WTC11 (cell line): ENCODE data around the gene SUSD6. TPM values are rescaled to one million over a fixed set of nuclear protein-coding genes. Genes with fewer than 3 reads are reported as not detected.

Source experiments
- ATAC-seq: fragments of 200-7000 bp; cut with Tn5 transposase; 2 replicates; pipeline ENCODE4 v1.10.0; 2021; ENCODE audit warnings: mild to moderate bottlenecking, moderate library complexity
- CTCF ChIA-PET: fragments of 300-600 bp; sonication (Branson Sonifier 250); formaldehyde crosslinking; loops from one replicate; lab custom pipeline; 2021; ENCODE audit warnings: antibody characterized with exemption; lab: Charles Lee
- POLR2A ChIA-PET: fragments of 350-600 bp; sonication (Branson Sonifier 250); formaldehyde crosslinking; loops from one replicate; lab custom pipeline; 2021; ENCODE audit warnings: antibody characterized with exemption; lab: Charles Lee
- DNase-seq: peaks from one replicate; pipeline ENCODE4 v3.0.0; 2021; ENCODE audit warnings: low spot score
- H3K27ac Mint-ChIP-seq: 2 replicates; pipeline ENCODE4 v1.8.0; 2021; ENCODE audit warnings: mixed read lengths
- H3K27me3 Mint-ChIP-seq: 2 replicates; pipeline ENCODE4 v1.8.0; 2021; ENCODE audit warnings: low read depth, mild to moderate bottlenecking, moderate library complexity, mixed read lengths
- H3K36me3 Mint-ChIP-seq: 2 replicates; pipeline ENCODE4 v1.8.0; 2021; ENCODE audit warnings: mixed read lengths
- H3K4me1 Mint-ChIP-seq: 2 replicates; pipeline ENCODE4 v1.8.0; 2022; ENCODE audit warnings: mixed read lengths
- H3K4me3 Mint-ChIP-seq: 2 replicates; pipeline ENCODE4 v1.8.0; 2021; ENCODE audit warnings: mild to moderate bottlenecking, moderate library complexity, mixed read lengths
- H3K9me3 Mint-ChIP-seq: 2 replicates; pipeline ENCODE4 v1.8.0; 2021; ENCODE audit warnings: mixed read lengths
- AFF4 ChIP-seq: sonication (generic); formaldehyde crosslinking; IDR thresholded peaks from 2 replicates; pipeline ENCODE4 v1.8.1; 2023; ENCODE audit warnings: mild to moderate bottlenecking, missing genetic modification reagents, borderline replicate concordance
- E2F5 ChIP-seq: sonication (generic); formaldehyde crosslinking; IDR thresholded peaks from 2 replicates; pipeline ENCODE4 v1.8.1; 2022; ENCODE audit warnings: mild to moderate bottlenecking, moderate library complexity, missing genetic modification reagents
- GRHL2 ChIP-seq: fragments of 250-450 bp; sonication (Bioruptor Pico); IDR thresholded peaks from 2 replicates; pipeline ENCODE4 v1.8.0; 2022; ENCODE audit warnings: mild to moderate bottlenecking, moderate library complexity; ENCODE audit not compliant: insufficient replicate concordance, severe bottlenecking
- NFATC4 ChIP-seq: fragments of 250-450 bp; sonication (Bioruptor Pico); IDR thresholded peaks from 2 replicates; pipeline ENCODE4 v1.9.0; 2021; ENCODE audit warnings: mild to moderate bottlenecking
- NR2C2 ChIP-seq: sonication (generic); formaldehyde crosslinking; IDR thresholded peaks from 2 replicates; pipeline ENCODE4 v1.8.0; 2022; ENCODE audit warnings: mild to moderate bottlenecking, missing genetic modification reagents
- RORB ChIP-seq: fragments of 250-450 bp; sonication (Bioruptor Pico); IDR thresholded peaks from 2 replicates; pipeline ENCODE4 v1.9.0; 2021; ENCODE audit warnings: mild to moderate bottlenecking
- total RNA-seq: library from RNA; stranded (reverse); gene quantifications from 3 replicates; pipeline ENCODE4 v1.2.3, GENCODE V29; 2021
- TF ChIP-seq, protein P1 (sequence below): sonication (generic); formaldehyde crosslinking; IDR thresholded peaks from 2 replicates; pipeline ENCODE4 v1.8.1; 2022; ENCODE audit warnings: low read depth, missing genetic modification reagents, borderline replicate concordance
- TF ChIP-seq, protein P2 (sequence below): fragments of 250-450 bp; sonication (Bioruptor Pico); IDR thresholded peaks from 2 replicates; pipeline ENCODE4 v1.8.0; 2021; ENCODE audit warnings: mild to moderate bottlenecking
- TF ChIP-seq, protein P3 (sequence below): sonication (generic); formaldehyde crosslinking; IDR thresholded peaks from 2 replicates; pipeline ENCODE4 v1.8.0; 2022; ENCODE audit warnings: mild to moderate bottlenecking, missing genetic modification reagents

Gene SUSD6
- total RNA-seq, 1 experiment from 2014 or later = 10.1 TPM

DNA sequence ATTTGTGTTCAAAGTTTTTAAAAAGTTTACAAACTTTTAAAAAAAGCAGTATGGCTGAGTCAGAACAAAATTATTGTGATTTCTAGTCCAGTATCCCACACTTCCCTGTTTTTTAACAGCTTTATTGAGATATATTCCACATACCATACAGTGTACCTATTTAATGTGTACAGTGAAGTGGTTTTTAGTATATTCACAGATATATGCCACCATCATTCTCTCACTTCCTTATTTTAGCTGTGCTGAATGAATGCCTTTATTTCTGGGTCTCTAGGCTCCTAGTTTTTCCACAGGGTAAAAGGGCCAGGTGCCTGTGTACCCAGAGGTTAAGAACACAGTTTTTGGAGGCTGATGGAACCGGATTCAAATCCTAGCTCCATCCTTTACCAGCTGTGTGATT is 96.7 kb downstream of the SUSD6 start (continued):
- TF ChIP-seq AFF4 (CRISPR knock-in tag) (no peak), RORB (CRISPR knock-in tag) (no peak), NFATC4 (no peak), NR2C2 (CRISPR knock-in tag) (no peak), GRHL2 (CRISPR knock-in tag) (no peak), E2F5 (CRISPR knock-in tag) (no peak)
- TF ChIP-seq, protein P1, sequence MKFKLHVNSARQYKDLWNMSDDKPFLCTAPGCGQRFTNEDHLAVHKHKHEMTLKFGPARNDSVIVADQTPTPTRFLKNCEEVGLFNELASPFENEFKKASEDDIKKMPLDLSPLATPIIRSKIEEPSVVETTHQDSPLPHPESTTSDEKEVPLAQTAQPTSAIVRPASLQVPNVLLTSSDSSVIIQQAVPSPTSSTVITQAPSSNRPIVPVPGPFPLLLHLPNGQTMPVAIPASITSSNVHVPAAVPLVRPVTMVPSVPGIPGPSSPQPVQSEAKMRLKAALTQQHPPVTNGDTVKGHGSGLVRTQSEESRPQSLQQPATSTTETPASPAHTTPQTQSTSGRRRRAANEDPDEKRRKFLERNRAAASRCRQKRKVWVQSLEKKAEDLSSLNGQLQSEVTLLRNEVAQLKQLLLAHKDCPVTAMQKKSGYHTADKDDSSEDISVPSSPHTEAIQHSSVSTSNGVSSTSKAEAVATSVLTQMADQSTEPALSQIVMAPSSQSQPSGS = no peak
- TF ChIP-seq, protein P2, sequence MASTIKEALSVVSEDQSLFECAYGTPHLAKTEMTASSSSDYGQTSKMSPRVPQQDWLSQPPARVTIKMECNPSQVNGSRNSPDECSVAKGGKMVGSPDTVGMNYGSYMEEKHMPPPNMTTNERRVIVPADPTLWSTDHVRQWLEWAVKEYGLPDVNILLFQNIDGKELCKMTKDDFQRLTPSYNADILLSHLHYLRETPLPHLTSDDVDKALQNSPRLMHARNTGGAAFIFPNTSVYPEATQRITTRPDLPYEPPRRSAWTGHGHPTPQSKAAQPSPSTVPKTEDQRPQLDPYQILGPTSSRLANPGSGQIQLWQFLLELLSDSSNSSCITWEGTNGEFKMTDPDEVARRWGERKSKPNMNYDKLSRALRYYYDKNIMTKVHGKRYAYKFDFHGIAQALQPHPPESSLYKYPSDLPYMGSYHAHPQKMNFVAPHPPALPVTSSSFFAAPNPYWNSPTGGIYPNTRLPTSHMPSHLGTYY = no peak
- TF ChIP-seq, protein P3, sequence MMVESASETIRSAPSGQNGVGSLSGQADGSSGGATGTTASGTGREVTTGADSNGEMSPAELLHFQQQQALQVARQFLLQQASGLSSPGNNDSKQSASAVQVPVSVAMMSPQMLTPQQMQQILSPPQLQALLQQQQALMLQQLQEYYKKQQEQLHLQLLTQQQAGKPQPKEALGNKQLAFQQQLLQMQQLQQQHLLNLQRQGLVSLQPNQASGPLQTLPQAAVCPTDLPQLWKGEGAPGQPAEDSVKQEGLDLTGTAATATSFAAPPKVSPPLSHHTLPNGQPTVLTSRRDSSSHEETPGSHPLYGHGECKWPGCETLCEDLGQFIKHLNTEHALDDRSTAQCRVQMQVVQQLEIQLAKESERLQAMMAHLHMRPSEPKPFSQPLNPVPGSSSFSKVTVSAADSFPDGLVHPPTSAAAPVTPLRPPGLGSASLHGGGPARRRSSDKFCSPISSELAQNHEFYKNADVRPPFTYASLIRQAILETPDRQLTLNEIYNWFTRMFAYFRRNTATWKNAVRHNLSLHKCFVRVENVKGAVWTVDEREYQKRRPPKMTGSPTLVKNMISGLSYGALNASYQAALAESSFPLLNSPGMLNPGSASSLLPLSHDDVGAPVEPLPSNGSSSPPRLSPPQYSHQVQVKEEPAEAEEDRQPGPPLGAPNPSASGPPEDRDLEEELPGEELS (CRISPR knock-in tag) = no peak

DNA sequence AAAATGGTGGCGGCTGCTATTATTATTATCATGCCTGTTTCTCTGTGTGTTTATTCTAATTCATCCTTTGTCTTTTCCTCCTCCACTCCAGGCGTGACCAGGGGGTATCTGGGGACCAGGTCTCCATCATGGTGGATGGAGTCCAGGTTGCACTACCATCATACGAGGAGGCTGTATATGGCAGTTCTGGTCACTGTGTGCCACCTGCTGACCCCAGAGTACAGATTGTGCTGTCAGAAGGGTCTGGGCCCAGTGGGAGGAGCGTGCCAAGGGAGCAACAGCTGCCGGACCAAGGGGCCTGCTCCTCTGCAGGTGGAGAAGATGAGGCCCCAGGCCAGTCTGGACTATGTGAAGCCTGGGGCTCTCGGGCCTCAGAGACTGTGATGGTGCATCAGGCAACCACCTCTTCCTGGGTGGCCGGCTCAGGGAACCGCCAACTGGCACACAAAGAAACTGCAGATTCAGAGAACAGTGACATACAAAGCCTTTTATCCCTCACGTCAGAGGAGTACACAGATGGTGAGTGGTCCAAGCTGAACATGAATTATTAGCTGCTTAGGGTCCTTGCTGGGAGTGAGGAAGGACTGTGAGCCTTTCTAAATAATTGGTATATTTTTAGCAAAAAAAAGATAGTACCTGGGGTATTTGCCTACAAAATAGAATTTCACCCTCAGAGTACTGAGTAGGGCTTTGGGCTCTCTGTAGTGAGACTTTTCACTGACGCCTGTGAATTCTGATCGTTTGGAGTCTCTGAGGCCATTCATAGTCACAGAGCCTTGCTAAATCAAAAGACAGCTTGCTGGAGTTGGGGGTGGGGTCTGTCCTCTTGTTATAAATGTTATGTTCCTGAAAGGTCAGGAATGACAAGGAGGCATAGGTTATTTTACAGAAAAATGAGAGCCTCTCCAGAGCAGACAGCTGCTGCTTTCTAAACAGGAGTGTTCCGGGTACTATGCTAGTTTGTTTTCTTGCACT is 97.5 kb downstream of the SUSD6 start:
- peak; percentile 57 for ATAC-seq
- Mint-ChIP-seq H3K9me3 (no peaks in the 10 kb centered on the region), H3K4me3 (no peak overlapping the region), H3K4me1 (peaks cover 49% of the 10 kb centered on the region), H3K36me3 (no peaks in the 10 kb centered on the region), H3K27me3 (no peaks in the 10 kb centered on the region), H3K27ac (peak overlapping the region; percentile 76)
- POLR2A ChIA-PET = no interaction called here
- CTCF ChIA-PET = interaction anchor here (0.8 to 0.9 kb wide), 2 partner anchors 10 to 18 kb away, joined by 3 read pairs; no protein-coding TSS in a partner anchor
- TF ChIP-seq AFF4 (CRISPR knock-in tag) = no peak
- DNase-seq = peak; percentile 66
